GM12874 (cell line): ENCODE results near the gene TRIM42.
A peak's percentile ranks its signal among the peaks of the same experiment; 100 is the strongest.

ENCODE experiments used
- TF ChIP-seq, protein P1 (sequence below): IDR thresholded peaks from 2 replicates; pipeline ENCODE4 v1.5.1; 2011; ENCODE audit warnings: low read depth, mild to moderate bottlenecking, control low read depth, low read length, moderate library complexity; ENCODE audit not compliant: insufficient read depth

Gene TRIM42

GRCh38 chr3:140723576-140723975 is 45.7 kb downstream of the TRIM42 start:
- TF ChIP-seq, protein P1, sequence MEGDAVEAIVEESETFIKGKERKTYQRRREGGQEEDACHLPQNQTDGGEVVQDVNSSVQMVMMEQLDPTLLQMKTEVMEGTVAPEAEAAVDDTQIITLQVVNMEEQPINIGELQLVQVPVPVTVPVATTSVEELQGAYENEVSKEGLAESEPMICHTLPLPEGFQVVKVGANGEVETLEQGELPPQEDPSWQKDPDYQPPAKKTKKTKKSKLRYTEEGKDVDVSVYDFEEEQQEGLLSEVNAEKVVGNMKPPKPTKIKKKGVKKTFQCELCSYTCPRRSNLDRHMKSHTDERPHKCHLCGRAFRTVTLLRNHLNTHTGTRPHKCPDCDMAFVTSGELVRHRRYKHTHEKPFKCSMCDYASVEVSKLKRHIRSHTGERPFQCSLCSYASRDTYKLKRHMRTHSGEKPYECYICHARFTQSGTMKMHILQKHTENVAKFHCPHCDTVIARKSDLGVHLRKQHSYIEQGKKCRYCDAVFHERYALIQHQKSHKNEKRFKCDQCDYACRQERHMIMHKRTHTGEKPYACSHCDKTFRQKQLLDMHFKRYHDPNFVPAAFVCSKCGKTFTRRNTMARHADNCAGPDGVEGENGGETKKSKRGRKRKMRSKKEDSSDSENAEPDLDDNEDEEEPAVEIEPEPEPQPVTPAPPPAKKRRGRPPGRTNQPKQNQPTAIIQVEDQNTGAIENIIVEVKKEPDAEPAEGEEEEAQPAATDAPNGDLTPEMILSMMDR = no peak

DNA sequence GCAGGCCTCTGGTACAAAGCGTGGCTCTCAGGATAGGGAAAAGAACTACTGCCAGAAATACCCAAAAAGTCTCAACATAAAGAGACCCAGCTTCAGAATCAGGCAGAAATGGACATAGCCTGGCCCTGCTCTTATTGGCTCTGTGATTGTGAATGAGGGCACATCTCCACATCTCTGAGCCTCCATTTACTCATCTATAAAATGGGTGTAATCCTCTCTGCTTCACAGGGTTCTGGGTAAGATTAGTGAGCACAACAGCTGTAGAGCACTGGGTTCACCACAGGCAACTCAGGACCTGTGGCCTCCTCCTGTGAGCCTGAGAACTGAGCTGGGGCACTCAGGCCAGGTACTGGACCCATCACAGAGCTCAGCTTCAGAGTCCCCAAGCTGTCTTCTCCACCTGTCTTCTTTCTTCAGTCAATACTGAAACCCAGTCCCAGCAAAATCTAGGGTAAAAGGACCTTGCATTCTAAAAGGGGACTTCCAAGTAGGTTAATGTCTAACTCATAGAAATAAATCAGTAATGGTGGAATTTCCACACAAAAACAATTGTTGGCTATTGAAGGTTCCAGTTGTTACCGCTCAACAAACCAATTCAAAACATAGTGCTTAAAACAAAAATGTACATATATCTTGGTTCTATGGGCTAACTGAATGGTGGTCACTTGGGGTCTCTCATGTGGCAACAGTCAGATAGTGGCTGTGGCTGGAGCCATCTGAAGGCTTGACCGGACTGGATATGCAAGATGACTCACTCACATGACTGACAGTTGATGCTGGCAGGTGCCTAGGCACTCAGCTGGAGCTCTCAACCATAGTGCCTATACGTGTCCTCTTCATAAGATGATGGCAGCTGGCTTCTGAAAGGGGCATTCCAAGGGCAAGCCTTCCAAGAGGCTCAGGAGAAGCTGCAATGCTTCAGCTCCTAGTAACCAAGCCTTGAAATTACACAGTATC is 47.3 kb downstream of the TRIM42 start:
- TF ChIP-seq, protein P1 = no peak

DNA sequence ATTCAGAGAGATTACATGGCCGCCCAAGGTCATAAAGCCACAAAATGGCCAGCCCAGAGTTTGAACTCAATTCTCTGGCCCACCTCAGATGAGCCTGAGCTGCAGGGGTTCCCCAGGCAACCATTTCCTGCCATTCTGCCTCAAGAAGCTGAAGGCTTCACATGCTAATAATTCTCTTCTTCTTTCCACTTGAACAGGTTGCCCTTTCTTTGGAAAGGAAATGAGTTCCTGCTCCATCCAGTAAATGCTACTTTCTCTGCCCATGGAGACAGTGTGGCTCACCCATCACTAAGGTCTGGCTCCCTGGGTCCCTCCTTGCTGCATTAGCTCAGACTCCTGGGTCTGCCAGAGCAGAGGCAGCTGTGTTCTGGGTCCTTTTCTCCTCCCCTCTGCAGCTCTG is 48.2 kb downstream of the TRIM42 start:
- TF ChIP-seq, protein P1 = no peak

DNA sequence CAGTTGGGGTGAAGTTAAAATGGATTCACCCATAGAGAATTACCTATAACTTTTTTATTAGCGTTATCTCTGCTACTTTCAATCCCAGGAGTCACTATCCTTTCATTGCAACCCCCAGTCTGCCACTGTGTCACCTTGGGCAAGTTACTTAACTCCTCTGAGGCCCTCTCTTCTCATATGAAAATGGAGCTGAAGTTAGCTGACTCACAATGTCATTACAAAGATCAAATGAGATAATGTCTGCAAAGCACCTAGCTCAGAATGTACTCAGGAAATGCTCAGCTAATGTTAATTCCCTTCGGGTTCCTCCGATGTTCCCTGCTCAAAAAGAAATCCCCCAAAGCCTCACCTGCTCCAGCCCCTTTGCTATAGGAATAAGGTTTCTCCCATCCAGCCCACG is 50.0 kb downstream of the TRIM42 start:
- TF ChIP-seq, protein P1 = no peak

DNA sequence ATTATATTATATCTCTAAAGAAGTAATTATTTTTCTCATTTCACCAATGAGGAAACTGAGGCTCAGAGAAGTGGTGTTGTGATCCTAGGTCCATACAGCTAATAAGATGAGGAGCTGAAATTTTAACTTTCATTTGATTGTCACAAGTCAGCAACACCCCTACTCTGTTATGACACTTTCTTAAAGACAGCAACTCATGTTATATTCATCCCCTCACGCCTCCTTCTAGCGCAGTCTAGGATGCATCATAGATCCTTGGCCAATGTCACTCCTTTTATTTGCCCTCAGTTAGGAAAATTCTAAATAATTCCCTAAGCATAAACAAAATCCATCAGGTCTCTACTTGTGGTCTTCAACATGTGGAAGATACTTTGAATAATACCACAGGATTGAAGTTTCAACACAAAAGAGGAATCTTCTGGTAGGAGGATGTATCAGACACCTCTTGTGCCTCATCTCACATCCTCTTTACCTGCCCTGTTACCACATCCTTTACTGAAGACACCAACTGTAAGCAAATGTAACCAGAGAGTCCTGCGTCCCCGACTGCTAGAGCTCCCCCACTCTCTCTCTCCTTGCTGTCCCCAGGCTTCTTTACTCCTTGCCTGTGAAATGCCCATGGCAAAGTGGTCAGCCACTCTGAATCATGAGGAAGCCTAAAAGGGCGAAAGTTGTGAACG is 53.7 kb downstream of the TRIM42 start:
- TF ChIP-seq, protein P1 = no peak

DNA sequence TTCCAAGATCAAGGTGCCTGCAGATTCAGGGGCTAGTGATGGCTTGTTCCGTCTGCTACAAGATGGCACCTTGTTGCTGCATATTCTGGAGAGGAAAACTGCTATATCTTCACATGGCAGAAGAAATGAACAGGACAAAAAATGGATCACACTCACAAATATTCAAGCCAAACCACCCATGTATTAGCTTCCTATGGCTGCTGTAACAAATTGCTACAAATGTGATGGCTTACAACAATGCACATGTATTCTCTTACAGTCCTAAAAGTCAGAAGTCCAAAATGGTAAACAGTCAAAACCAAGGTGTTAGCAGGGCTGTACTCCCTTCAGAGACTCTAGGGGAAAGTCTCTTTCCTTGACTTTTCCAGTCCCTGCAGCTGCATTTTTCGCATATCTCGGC is 55.8 kb downstream of the TRIM42 start:
- TF ChIP-seq, protein P1 = no peak

DNA sequence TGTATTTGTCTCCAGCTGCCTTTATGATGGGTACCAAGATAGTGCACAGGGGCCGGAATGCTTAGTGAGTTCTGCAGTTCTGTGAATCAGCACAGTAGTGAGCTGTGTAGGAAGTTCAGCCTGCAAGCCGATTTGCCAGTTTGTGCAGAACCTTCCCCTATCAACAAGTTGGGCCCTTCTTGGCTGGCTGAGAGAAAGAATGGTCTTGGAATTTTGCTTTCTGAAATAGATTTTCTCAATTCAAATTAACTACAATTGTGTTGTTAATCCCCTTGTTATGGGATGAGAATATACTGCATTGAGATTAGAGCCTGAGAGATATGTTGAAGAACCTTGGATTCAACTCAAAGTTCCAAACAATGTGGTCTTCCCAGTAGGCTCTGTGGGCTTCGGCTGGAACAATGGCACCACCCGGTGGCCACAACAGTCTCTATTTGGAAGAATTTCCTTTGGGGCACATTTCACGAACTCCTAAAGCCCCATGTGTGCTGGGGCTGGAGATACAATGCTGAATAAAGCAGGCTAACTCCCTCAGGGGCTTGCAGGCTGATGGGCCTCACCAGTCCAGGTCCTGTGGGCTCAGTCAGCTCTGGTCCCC is 59.1 kb downstream of the TRIM42 start:
- TF ChIP-seq, protein P1 = peak; percentile 45; the same call in 1 of the 2 replicates
